ENCODE data around the gene ELMO1.
A peak's percentile ranks its signal among the peaks of the same experiment; 100 is the strongest.

ELMO1 gene

DNA sequence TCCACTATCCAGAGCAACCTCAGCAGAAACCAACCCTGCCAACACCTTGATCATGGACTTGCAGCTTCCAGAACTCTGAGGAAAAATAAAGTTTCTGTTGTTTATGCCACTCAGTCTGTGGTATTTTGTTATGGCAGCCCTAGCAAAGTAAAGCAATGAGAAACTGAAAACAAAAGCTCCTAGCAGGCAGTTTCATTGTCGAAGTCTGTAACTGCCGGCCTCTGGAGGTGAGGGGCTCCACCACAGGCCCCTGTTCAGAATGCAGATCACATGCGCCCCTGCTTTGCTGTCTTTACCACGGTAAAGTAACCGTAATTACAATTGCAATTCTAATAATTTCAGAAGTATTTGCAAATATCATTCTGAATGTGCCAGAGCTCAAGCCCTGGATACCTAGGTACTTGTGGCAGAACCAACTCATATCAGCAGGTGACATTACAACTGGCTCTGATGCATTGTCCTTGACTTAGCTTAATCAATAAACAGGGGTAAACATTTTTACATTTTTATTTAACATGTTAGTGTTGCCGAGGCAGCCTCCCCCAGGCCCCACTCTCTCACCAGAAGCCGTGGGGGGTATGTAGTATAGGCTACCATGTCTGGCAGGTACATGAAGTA is 193.2 kb downstream of the ELMO1 start:
- no peak for DNase-seq

DNA sequence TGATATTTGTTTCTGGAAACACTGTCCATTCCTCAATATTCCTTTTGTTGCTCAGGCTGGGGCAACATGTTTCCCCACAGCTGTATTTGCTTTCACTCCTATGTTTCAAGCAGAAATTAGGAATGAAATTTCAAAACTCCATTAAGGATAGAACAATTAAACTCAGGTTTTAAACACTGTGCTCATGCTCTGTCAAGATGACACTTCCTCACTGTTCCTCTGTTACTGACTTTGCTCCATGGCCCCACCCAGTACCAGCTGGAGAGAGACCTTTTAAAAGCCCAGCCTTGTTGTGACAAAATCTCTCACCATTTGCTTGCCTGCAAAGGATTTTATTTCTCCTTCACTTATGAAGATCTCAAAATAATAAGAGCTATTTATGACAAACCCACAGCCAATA is 197.4 kb downstream of the ELMO1 start:
- DNase-seq = no peak

DNA sequence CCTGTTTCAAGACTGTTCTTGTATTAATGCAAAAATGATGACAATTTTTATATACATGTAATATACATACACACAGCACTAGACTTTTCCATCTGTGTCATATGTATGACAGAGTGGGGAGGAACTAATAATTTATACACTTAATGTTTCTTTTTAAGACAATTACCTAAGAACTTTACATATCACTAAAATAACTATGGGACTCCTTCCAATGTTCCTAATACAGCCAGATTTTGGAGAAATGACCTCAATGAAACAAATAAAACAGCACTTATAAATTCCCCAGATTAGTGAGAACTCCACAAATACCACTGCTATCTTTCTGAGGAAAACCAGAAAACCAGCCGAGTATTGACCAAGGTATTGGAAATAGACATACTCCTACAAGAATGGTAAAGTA is 199.4 kb downstream of the ELMO1 start:
- no peak for DNase-seq

DNA sequence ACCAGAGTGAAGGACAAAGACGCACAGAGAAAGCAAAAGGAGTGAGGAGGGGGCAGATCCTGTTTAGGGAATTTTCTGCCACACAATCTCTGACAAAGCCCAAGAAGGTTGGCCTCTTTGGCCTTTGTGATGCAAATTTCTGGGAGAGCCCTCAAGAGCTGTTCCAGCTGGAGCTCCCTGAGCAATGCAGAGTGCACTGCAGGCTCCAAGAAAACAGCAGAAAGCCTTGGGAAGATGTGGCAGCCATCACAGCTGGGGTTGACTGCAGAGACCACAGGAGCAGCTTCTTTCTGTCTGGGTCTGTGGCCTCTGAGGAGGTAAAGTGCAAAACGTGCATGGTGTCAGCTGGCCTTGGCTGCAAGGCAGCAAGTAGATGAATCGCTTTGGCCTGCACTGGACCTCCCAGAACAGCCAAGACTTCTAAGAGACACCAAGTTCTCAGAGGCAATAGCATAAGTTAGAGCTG is 200.2 kb downstream of the ELMO1 start:
- no peak for DNase-seq

DNA sequence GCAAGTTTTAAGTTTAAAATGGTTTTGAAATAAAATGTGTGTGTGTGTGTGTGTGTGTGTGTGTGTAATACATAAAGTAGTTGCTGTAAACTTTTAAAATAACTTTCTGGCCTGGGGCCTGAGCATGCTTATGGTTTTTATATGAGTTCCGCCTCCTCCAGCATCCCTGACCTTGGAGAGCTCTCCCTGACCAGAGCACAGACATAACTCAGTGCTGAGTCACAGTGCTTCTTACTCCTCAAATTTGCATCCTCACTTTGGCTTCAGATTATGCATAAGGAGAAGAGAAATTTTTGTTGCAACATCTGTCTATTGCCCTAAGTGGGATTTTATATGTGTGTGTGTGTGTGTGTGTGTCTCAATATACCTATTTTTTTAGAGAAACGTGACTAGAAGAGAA is 200.8 kb downstream of the ELMO1 start:
- no peak for DNase-seq

DNA sequence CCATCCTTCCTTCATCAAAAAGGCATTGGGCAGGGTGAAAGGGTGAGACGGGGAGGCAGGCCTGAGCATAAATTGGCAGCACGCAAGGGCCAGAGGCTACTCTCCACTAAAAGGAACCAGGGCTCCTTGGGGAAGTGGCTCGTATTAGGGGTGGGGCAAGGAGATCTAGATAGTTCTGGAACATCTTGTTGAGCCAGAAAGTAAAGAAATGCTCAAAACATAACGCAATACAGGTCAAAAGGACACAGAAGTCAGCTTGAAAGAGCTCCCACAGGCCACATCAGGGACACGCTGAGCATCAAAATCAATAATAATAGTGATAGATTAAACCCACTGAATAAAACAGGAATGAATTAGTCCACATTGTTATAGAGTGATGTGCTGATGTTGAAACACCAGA is 203.1 kb downstream of the ELMO1 start:
- DNase-seq = no peak

DNA sequence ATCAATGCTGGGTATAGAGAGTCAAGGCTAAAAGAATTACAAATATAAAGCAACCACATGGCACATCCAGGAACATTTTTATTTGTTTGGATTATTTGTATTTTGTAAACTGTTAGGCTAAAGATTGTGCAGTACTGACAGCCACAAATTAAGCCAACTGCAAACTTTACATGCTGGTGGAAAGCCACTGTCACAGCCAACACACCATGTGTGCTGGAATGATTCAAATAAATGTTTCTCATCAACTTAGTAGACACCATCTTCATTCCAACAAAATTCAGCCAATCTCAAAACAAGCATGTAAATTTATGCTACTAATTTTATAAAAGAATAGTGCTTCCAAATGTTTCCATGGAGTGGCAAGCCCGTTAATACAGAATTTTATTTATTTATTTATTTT is 211.8 kb downstream of the ELMO1 start:
- no peak for DNase-seq

DNA sequence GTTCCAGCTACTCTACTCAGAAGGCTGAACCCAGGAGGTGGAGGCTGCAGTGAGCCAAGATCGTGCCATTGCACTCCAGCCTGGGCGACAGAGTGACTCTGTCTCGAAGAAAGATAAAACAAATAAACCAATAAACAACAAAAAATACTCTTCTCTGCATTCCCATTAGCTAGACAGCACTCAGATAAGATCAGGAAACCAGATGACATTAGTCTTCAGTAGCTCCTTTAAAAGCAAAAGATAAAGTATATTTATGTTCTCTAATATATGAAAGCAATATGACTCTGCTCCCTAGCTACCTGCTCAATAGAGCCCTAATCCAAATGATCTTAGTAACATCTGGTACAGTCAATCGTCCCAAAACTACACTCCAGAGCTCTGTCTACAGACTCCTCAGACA is 212.9 kb downstream of the ELMO1 start:
- DNase-seq = no peak

DNA sequence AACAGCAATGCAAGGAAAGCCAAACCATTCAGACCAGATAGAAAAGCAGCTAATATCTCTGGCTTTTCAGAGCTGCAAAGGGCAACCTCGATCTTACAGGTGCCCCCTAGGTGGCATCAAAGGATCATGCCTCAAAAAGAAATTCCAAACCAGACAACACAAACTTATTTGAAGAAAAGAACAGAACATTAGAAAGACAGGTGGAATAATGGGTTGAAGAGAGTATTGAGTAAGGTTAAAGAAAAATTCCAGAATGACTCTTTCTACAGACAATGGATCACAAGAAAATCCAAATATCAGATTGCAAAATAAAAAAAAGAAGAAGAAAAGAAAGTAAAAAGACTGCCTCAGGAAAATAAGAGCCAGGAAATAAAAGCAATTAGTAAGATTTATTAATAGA is 213.7 kb downstream of the ELMO1 start:
- DNase-seq = peak; percentile 49

DNA sequence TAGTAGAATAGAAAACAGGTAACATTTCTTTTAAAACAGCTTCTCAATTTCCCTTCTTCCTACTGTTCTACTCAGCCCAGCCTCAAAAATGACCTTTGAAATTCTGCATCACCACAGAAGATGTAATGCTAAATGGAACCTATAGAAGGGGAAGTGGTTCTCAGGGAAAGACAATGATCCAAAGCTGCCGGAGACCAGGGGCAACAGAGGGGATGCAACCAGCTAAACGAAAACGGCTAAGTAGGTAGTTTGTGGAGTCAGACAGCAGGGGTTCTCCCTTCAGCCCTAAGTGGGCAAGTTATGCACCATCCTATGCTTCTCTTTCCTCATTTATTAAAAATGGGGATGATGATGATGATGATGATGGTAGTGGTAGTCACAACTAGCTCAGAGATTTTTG is 214.3 kb downstream of the ELMO1 start:
- no peak for DNase-seq

DNA sequence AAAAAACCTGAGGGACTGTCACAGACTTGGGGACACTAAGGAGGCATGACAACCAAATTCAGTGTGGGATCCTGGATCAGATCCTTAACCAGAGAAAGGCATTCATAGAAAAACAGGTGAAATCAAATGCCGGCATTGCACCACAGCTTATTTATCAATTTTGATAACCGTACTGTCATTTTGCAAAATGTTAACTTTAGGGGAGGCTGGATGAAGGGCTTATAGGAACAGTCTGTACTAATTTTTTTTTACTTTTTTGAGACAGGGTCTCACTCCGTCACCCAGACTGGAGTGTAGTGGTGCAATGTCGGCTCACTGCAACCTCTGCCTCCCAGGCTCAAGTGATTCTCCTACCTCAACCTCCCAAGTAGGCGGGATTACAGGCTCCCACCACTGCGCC is 217.1 kb downstream of the ELMO1 start:
- DNase-seq = no peak

DNA sequence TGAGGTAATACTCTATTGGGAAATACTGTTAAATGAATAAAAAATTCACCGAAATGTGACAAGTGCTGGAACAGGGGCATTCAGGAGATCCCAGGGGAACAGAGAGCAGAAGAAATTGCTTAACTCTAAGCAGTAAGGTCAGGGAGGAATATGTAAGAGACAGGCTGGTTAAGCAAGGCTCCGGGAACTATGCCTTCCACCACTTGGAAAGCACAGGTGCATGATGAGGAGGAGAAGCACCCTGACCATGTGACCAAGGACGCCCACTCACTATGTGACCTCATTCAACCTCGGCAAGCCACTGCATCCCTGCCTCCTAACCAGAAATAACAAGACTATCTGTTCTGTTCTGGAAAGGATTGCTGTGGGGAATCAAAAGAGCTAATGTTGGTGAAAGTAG is 218.4 kb downstream of the ELMO1 start:
- DNase-seq = no peak

DNA sequence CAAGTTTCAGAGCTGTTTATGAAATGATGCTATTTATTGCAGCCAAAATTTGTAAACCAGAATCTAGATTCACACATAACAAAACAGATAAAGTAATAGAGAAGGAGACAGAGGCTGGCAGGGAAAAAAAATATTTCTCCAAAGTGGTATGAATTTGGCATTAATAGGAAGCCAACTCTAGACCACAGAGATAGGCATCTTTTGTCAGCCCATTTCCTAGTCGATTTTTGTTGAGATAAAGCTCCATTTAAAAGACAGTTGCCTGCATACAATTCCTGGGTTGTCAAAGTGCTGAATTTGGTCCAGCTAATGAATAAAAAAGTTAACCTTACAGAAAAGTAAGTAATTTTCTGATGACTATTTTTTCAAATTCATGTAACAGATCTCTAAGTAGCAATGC is 219.3 kb downstream of the ELMO1 start:
- DNase-seq = no peak

DNA sequence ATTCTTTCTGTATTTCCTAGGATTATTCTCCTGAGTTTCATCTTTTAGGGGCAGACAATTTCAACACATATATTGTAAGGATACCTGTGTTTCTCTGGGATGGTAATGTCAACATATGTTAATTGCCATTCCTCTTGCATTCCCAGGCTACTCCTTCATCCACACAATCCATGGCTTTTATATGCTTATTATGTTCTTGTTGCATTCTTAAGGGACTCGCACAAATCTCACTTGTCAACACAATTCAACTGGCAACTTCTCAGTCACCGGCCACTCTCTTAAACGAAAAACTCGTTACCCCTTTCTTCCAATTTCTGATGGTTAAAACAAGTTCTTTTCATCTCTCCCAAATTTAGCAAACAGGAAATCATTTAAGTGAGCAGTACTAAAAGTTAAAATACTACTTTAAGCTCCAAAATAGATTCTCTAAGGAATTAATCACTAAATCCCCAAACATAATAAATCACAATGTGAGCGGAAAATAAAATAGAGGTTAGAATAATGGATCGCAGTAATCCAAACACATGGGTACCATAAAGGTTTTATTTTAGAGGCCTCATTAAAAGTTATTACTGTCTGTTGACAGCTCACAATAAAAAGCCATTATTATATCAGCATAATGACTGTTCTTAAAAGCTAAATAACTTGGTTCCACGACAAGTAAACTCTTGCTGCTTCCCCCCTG is 223.2 kb downstream of the ELMO1 start:
- DNase-seq = no peak

DNA sequence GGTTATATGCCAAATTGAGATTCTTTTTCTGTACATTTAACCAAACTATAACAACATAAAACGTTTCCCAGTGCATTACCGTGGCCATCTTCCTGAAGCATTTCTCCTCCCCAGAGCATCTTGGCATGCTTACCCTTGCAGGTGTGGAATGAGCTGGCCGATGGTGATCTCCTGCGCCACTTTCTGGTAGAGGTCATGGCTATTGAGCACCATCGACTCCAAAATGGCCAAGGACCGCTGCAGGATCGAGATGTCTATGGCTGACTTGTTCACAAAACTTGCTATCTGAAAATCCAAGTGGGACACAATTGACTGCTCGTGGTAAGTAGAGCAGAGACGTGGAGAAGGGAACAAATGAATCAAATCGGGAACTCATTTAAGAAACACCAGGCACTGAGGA is 223.9 kb downstream of the ELMO1 start:
- no peak for DNase-seq

DNA sequence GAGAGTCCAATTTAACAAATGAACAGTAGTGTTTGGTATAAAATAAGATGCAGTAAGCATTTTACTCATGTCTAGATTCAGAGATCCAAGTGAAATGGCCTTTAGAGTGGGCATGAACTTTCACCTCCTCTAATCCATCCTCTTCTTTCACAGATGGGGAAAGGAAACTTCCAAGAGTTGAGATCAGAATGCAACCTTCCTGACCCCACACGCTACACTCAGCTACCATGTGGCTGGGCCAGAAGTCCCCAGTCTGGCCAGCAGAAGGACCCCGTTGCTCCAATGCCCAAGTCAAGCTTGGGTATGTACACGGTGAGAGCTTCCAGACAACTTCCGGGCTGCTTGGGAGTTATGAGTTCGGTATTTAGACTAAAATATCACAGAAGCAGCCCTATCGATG is 228.0 kb downstream of the ELMO1 start:
- DNase-seq = no peak

DNA sequence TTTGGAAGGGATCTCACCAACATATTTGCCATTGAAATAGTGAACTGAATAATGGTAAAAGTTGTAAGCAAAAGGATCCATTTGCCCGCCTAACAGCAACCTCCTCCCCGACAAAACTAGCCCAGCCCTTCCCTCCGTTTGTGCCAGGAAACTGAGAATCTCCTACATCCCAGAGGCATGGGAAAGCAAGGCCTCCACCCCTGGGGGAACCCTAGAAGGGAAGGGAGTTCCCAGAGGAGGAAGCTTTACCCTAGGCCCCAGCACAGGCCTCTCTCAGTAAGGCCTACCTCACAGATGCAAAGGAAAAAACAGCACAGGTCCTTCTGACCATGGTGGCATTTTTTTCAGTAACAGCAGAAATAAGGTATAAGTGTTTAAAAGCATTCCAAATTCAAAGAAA is 229.7 kb downstream of the ELMO1 start:
- DNase-seq = no peak

DNA sequence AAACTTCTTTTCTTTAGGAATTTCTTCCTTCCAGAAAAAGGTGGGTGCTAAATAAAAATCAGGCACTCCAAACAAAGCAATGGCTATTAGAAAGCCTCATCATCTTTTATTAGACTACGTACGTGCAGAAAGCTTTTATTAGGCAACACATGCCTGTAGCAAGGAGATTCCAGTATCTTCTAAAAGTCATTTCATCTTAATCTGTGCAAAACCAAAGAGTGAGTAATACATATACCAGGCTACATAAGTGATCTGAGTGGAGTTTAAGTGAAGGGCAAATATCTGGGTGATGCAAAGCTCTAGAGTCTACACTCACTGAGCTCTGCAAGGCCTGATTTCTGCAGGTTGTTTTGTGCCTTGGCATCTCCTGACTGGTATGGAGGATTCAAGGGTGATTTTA is 231.7 kb downstream of the ELMO1 start:
- DNase-seq = no peak

DNA sequence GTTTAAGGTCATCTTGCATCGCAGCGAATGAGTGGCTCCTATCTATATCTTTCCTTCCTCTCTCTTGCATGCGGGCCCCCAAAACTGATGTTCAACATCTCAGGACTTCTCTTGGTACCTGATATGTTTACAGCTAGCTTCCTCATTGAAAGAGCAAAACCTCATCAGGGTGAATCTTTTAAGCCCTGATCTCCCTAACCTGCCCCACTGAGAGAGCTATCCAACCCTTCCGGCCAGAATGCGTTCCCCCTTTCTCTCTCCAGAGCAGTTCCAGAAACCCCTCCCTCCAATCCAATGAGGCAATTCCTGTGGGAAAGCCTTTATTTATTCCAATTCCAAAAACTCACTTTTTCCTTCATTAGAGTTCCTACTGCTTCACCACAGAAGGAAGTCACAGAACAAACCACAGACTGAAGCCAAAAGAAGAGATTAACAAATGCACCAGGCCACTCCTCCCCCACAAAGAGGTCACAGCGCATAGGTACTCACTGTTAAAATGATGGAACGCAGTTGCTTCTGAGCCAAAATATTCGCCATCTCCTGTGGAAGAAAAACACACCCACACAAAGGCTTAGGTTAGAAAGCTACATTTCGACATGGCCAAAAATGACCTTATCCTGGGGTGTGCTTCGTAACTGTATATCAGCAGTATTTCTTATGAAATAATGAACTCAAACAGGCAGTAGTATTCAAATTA is 232.4 kb downstream of the ELMO1 start:
- no peak for DNase-seq

DNA sequence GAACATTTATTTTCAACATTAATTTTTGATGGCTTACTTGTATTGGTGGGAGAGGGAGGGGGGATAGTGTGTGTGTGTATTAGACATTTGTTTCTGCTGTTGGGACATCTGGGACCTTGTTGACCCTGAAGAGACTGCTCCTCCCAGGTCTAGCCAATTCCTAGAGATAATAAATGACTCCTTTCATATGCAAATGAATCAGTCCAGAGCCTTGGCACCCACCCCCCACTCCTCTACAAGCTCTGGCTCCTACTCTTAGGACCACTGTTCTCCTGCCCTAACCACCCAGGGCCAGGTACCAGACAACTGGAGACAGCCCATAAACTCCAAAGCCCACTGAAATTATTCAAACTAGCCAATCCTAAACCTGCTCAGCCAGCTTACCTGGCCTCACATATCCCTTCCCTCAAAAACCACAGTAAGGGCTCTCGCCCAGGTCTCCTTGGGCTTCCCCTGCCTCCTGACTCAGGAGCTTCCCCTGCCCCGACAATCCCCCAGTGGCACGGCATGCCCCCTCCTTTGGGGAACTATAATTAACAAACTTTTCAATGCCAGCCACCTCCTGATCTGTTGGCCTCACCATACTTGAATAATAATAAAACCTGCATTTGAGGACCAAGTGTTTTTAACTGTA is 233.3 kb downstream of the ELMO1 start:
- DNase-seq = no peak

DNA sequence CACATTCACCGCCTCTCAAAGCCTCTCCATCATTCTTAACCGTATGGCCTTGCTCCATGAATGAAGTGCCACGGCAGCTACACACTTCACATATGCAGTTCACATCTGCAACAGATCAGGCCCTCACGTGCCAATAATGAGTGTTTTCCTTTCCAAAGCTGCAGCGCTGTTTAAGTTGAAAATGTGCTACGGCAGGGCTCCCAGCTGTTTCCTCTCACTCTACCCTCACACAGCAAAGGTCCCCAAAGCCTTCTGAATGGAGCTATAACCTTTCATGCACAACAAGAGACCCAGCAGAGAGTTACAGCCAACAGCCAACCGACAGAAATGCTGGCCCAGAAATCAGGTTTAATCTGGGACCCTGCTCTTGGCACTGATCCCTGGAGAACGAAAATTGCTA is 236.1 kb downstream of the ELMO1 start:
- DNase-seq = no peak

DNA sequence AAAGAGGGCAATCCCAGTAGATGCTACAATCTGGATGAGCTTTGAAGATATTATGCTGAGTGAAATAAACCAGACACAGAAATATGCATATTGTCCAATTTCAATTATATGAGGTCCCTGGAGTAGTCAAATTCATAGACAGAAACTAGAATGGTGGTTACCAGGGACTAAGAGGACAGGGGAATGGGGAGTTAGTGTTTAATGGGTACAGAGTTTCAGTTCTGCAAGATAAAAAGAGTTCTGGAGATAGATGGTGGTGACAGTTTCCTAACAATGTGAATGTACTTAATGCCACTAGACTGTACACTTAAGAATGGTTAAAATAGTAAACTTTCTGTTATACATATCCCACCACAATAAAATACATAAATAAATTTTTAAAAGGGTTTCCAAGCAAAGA is 236.6 kb downstream of the ELMO1 start:
- no peak for DNase-seq

DNA sequence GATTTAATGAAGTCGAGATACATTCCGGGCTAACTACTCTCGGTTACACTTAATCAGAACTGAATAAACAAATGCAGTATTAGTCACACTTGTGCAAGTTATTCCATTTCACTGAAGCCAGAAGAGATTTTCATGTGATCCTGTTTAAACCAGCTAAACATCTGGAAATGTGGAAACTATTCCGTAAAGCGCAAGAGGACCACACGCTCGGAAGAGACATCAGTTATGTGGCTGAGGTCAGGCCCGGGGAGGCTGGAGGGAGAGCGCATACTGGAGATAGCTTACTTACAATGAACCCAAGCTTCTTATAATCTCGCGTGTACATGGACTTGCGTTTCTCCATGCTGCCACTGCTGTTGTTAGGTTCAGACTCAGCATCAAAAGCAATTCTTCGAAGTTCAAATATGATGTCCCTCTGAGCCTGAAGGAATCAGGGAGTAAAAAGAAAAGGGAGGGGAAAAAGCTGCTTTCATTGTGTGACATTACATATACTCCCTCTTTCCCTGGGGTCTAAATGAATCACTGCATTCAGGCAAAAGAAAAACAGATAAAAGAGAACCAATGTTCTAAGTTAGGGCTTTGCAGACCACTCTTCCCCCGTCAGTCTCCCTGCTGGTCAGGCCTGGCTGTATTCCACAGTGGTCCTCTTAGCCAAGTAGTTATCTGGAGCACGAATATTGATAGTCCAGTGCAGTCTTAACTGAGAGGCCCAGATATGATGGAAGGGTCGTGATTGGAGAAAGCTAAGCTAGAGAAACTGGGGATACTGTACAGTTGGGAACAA is 237.4 kb downstream of the ELMO1 start:
- no peak for DNase-seq
